Skeletal muscle satellite cell (primary cell): ENCODE measurements around the gene GPATCH2L.
A peak's percentile ranks its signal among the peaks of the same experiment; 100 is the strongest.

Experiments used
- H3K27me3 ChIP-seq: 2 replicates; pipeline ENCODE4 v1.7.0; 2013; ENCODE audit warnings: low read length; ENCODE audit not compliant: control insufficient read depth, insufficient read depth
- H3K36me3 ChIP-seq: 2 replicates; pipeline ENCODE4 v1.7.0; 2013; ENCODE audit warnings: mild to moderate bottlenecking, control low read depth, low read length; ENCODE audit not compliant: insufficient read depth
- H3K4me1 ChIP-seq: 2 replicates; pipeline ENCODE4 v1.7.0; 2013; ENCODE audit warnings: low read length; ENCODE audit not compliant: control insufficient read depth, insufficient read depth
- H3K4me2 ChIP-seq: 2 replicates; pipeline ENCODE4 v1.7.0; 2013; ENCODE audit warnings: mild to moderate bottlenecking, low read length
- H3K4me3 ChIP-seq: 2 replicates; pipeline ENCODE4 v1.7.0; 2013; ENCODE audit warnings: low read length
- H3K9ac ChIP-seq: 2 replicates; pipeline ENCODE4 v1.7.0; 2013; ENCODE audit warnings: mild to moderate bottlenecking, low read depth, low read length, moderate library complexity
- H3K9me3 ChIP-seq: replicated peaks from 2 replicates; pipeline ENCODE4 v1.7.0; 2013; ENCODE audit warnings: mild to moderate bottlenecking, control low read depth, low read length

GPATCH2L gene

GRCh38 chr14:76205708-76206107, 54.0 kb downstream of the GPATCH2L start:
- Histone ChIP-seq H3K9ac (no peak overlapping the region), H3K9me3 (no peaks in the 10 kb centered on the region), H3K4me2 (no peak overlapping the region), H3K4me1 (peaks cover 22% of the 10 kb centered on the region), H3K27me3 (no peaks in the 10 kb centered on the region), H3K4me3 (no peak overlapping the region), H3K36me3 (peaks cover 18% of the 10 kb centered on the region)

GRCh38 chr14:76208340-76208739, 56.6 kb downstream of the GPATCH2L start:
- Histone ChIP-seq H3K36me3 (no peaks in the 10 kb centered on the region), H3K9me3 (no peaks in the 10 kb centered on the region), H3K27me3 (no peaks in the 10 kb centered on the region), H3K9ac (no peak overlapping the region), H3K4me2 (no peak overlapping the region), H3K4me1 (peaks cover 7% of the 10 kb centered on the region), H3K4me3 (no peak overlapping the region)

- Histone ChIP-seq H3K9ac (no peak overlapping the region), H3K9me3 (no peaks in the 10 kb centered on the region), H3K36me3 (no peaks in the 10 kb centered on the region), H3K4me2 (no peak overlapping the region), H3K27me3 (no peaks in the 10 kb centered on the region), H3K4me1 (no peaks in the 10 kb centered on the region), H3K4me3 (no peak overlapping the region)
Measured at GRCh38 chr14:76212242-76212641, 60.5 kb downstream of the GPATCH2L start.

GRCh38 chr14:76217179-76217578, 65.5 kb downstream of the GPATCH2L start:
- Histone ChIP-seq H3K4me2 (no peak overlapping the region), H3K9ac (no peak overlapping the region), H3K9me3 (no peaks in the 10 kb centered on the region), H3K36me3 (no peaks in the 10 kb centered on the region), H3K4me1 (no peaks in the 10 kb centered on the region), H3K4me3 (no peak overlapping the region), H3K27me3 (no peaks in the 10 kb centered on the region)

- Histone ChIP-seq H3K4me2 (no peak overlapping the region), H3K4me3 (no peak overlapping the region), H3K4me1 (no peaks in the 10 kb centered on the region), H3K9ac (no peak overlapping the region), H3K36me3 (no peaks in the 10 kb centered on the region), H3K9me3 (no peaks in the 10 kb centered on the region), H3K27me3 (no peaks in the 10 kb centered on the region)
Measured at GRCh38 chr14:76218662-76219061, 66.9 kb downstream of the GPATCH2L start.

- Histone ChIP-seq H3K4me2 (no peak overlapping the region), H3K9ac (no peak overlapping the region), H3K36me3 (no peaks in the 10 kb centered on the region), H3K9me3 (no peaks in the 10 kb centered on the region), H3K4me3 (no peak overlapping the region), H3K4me1 (no peaks in the 10 kb centered on the region), H3K27me3 (no peaks in the 10 kb centered on the region)
Measured at GRCh38 chr14:76219873-76220272, 68.2 kb downstream of the GPATCH2L start.

- H3K9me3 ChIP-seq, result no peaks in the 10 kb centered on the region
- no peaks in the 10 kb centered on the region for H3K27me3 ChIP-seq
- no peaks in the 10 kb centered on the region for H3K36me3 ChIP-seq
- peaks cover 3% of the 10 kb centered on the region for H3K4me1 ChIP-seq
- no peak overlapping the region for H3K4me3 ChIP-seq
- H3K4me2 ChIP-seq, result no peak overlapping the region
- no peak overlapping the region for H3K9ac ChIP-seq
Measured at GRCh38 chr14:76227450-76228050, 75.8 kb downstream of the GPATCH2L start.

GRCh38 chr14:76228138-76228537, 76.4 kb downstream of the GPATCH2L start:
- Histone ChIP-seq H3K9me3 (no peaks in the 10 kb centered on the region), H3K4me2 (no peak overlapping the region)

GRCh38 chr14:76232800-76233199, 81.1 kb downstream of the GPATCH2L start:
- H3K4me1 ChIP-seq, result peaks cover 2% of the 10 kb centered on the region

More at GRCh38 chr14:76228138-76228537, 76.4 kb downstream of the GPATCH2L start:
- Histone ChIP-seq H3K27me3 (no peaks in the 10 kb centered on the region), H3K36me3 (no peaks in the 10 kb centered on the region), H3K4me3 (no peak overlapping the region), H3K4me1 (peaks cover 3% of the 10 kb centered on the region), H3K9ac (no peak overlapping the region)

GRCh38 chr14:76235628-76236027, 83.9 kb downstream of the GPATCH2L start:
- H3K4me2 ChIP-seq, result no peak overlapping the region
- H3K4me3 ChIP-seq, result no peak overlapping the region
- no peak overlapping the region for H3K9ac ChIP-seq
- peaks cover 2% of the 10 kb centered on the region for H3K4me1 ChIP-seq
- no peaks in the 10 kb centered on the region for H3K9me3 ChIP-seq
- H3K36me3 ChIP-seq, result no peaks in the 10 kb centered on the region
- H3K27me3 ChIP-seq, result no peaks in the 10 kb centered on the region

More at GRCh38 chr14:76232800-76233199, 81.1 kb downstream of the GPATCH2L start:
- Histone ChIP-seq H3K9me3 (no peaks in the 10 kb centered on the region), H3K4me3 (no peak overlapping the region), H3K36me3 (no peaks in the 10 kb centered on the region), H3K27me3 (no peaks in the 10 kb centered on the region), H3K9ac (no peak overlapping the region), H3K4me2 (no peak overlapping the region)

GRCh38 chr14:76236172-76237130, 84.7 kb downstream of the GPATCH2L start:
- Histone ChIP-seq H3K9ac (no peak overlapping the region), H3K4me3 (no peak overlapping the region), H3K27me3 (no peaks in the 10 kb centered on the region)

More at GRCh38 chr14:76236172-76237130, 84.7 kb downstream of the GPATCH2L start:
- no peaks in the 10 kb centered on the region for H3K9me3 ChIP-seq
- H3K36me3 ChIP-seq, result no peaks in the 10 kb centered on the region
- H3K4me1 ChIP-seq, result peaks cover 2% of the 10 kb centered on the region
- peak overlapping the region; percentile 24 for H3K4me2 ChIP-seq
